ENCODE results near the gene SIRT4.

DNA sequence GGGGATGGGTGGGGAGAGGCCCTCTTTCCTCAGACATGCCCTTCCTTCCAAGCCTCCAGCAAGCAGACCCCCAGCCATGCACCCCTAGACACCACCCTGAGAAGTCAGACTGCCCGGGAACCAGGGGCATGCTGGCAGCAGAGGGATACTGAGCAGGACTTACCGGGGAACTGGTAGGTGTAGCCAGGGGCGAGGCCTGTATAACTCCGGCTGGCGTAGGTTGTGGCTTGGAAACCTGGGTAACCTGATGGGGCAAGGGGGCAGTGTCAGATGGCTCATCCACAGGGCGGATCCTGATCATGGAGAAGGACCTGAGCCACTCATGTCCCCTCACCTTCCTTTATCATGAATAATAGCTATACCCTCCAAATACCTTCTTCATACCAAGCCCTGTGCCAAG is 51.0 kb downstream of the SIRT4 start:
- TF ChIP-seq GATA2 (IDR thresholded peaks at IDR 0.05; ENCODE audit: low read depth, low read length) (no peak), GATA3 (IDR thresholded peaks at IDR 0.05; ENCODE audit: low read depth, low read length) (no peak)
